Measurements from ENCODE around the gene ADD3.

Gene ADD3

GRCh38 chr10:109961174-109962001 lies 46.4 kb upstream of the ADD3 start (continued):
- TF ChIP-seq SETDB1 (IDR thresholded peaks at IDR 0.05; ENCODE audit: insufficient read length, low read length) = no peak
- peak; percentile 71 for TF ChIP-seq ZNF366 (tag by site-specific recombination; conservative IDR thresholded peaks at IDR 0.05)
- TF ChIP-seq ZNF670 (tag by site-specific recombination; IDR thresholded peaks at IDR 0.05; ENCODE audit: low read depth) = no peak
- TF ChIP-seq CTCF (tag by site-specific recombination; IDR thresholded peaks at IDR 0.05) = no peak
- TF ChIP-seq, protein P1, sequence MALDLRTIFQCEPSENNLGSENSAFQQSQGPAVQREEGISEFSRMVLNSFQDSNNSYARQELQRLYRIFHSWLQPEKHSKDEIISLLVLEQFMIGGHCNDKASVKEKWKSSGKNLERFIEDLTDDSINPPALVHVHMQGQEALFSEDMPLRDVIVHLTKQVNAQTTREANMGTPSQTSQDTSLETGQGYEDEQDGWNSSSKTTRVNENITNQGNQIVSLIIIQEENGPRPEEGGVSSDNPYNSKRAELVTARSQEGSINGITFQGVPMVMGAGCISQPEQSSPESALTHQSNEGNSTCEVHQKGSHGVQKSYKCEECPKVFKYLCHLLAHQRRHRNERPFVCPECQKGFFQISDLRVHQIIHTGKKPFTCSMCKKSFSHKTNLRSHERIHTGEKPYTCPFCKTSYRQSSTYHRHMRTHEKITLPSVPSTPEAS (tag by site-specific recombination; IDR thresholded peaks at IDR 0.05) = peak; percentile 84
- TF ChIP-seq ZBTB17 (tag by site-specific recombination; IDR thresholded peaks at IDR 0.05) = peak; percentile 69; the same call in 1 of the 2 replicates
- TF ChIP-seq ZNF292 (tag by site-specific recombination; IDR thresholded peaks at IDR 0.05; ENCODE audit: borderline replicate concordance, low read depth) = no peak
- TF ChIP-seq, protein P2, sequence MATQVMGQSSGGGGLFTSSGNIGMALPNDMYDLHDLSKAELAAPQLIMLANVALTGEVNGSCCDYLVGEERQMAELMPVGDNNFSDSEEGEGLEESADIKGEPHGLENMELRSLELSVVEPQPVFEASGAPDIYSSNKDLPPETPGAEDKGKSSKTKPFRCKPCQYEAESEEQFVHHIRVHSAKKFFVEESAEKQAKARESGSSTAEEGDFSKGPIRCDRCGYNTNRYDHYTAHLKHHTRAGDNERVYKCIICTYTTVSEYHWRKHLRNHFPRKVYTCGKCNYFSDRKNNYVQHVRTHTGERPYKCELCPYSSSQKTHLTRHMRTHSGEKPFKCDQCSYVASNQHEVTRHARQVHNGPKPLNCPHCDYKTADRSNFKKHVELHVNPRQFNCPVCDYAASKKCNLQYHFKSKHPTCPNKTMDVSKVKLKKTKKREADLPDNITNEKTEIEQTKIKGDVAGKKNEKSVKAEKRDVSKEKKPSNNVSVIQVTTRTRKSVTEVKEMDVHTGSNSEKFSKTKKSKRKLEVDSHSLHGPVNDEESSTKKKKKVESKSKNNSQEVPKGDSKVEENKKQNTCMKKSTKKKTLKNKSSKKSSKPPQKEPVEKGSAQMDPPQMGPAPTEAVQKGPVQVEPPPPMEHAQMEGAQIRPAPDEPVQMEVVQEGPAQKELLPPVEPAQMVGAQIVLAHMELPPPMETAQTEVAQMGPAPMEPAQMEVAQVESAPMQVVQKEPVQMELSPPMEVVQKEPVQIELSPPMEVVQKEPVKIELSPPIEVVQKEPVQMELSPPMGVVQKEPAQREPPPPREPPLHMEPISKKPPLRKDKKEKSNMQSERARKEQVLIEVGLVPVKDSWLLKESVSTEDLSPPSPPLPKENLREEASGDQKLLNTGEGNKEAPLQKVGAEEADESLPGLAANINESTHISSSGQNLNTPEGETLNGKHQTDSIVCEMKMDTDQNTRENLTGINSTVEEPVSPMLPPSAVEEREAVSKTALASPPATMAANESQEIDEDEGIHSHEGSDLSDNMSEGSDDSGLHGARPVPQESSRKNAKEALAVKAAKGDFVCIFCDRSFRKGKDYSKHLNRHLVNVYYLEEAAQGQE (tag by site-specific recombination; IDR thresholded peaks at IDR 0.05) = no peak
- peak; percentile 61; the same call in 1 of the 2 replicates for TF ChIP-seq ZNF501 (tag by site-specific recombination; IDR thresholded peaks at IDR 0.05)
- no peak for TF ChIP-seq ZNF514 (tag by site-specific recombination; IDR thresholded peaks at IDR 0.05)
- no peak for TF ChIP-seq TCF7L2 (IDR thresholded peaks at IDR 0.05; ENCODE audit: borderline replicate concordance, low read depth, low read length)
- no peak for TF ChIP-seq ZNF140 (tag by site-specific recombination; IDR thresholded peaks at IDR 0.05)
- TF ChIP-seq, protein P3, sequence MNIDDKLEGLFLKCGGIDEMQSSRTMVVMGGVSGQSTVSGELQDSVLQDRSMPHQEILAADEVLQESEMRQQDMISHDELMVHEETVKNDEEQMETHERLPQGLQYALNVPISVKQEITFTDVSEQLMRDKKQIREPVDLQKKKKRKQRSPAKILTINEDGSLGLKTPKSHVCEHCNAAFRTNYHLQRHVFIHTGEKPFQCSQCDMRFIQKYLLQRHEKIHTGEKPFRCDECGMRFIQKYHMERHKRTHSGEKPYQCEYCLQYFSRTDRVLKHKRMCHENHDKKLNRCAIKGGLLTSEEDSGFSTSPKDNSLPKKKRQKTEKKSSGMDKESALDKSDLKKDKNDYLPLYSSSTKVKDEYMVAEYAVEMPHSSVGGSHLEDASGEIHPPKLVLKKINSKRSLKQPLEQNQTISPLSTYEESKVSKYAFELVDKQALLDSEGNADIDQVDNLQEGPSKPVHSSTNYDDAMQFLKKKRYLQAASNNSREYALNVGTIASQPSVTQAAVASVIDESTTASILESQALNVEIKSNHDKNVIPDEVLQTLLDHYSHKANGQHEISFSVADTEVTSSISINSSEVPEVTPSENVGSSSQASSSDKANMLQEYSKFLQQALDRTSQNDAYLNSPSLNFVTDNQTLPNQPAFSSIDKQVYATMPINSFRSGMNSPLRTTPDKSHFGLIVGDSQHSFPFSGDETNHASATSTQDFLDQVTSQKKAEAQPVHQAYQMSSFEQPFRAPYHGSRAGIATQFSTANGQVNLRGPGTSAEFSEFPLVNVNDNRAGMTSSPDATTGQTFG (tag by site-specific recombination; IDR thresholded peaks at IDR 0.05; ENCODE audit: borderline replicate concordance) = no peak
- TF ChIP-seq ZNF843 (tag by site-specific recombination; IDR thresholded peaks at IDR 0.05) = peak; percentile 93
- TF ChIP-seq ZNF623 (tag by site-specific recombination; IDR thresholded peaks at IDR 0.05) = no peak
- no peak for TF ChIP-seq ZBTB26 (tag by site-specific recombination; optimal IDR thresholded peaks at IDR 0.05)
- no peak for TF ChIP-seq MYNN (tag by site-specific recombination; IDR thresholded peaks at IDR 0.05; ENCODE audit: borderline replicate concordance)
- no peak for TF ChIP-seq ZNF571 (tag by site-specific recombination; IDR thresholded peaks at IDR 0.05)
- TF ChIP-seq ZNF548 (tag by site-specific recombination; IDR thresholded peaks at IDR 0.05) = no peak
- no peak for TF ChIP-seq ZNF138 (tag by site-specific recombination; IDR thresholded peaks at IDR 0.05; ENCODE audit: borderline replicate concordance)
- TF ChIP-seq IKZF3 (tag by site-specific recombination; IDR thresholded peaks at IDR 0.05) = peak; percentile 93
- no peak for TF ChIP-seq KLF9 (tag by site-specific recombination; IDR thresholded peaks at IDR 0.05; ENCODE audit: low read depth)
- TF ChIP-seq ZNF426 (tag by site-specific recombination; IDR thresholded peaks at IDR 0.05) = no peak
- TF ChIP-seq ZNF677 (tag by site-specific recombination; IDR thresholded peaks at IDR 0.05) = no peak
- TF ChIP-seq ZBTB48 (tag by site-specific recombination; IDR thresholded peaks at IDR 0.05) = no peak
- no peak for TF ChIP-seq ZNF658 (tag by site-specific recombination; IDR thresholded peaks at IDR 0.05)
- TF ChIP-seq KLF16 (tag by site-specific recombination; IDR thresholded peaks at IDR 0.05) = no peak
- TF ChIP-seq ZNF560 (tag by site-specific recombination; IDR thresholded peaks at IDR 0.05; ENCODE audit: borderline replicate concordance) = no peak
- no peak for TF ChIP-seq ZNF596 (tag by site-specific recombination; IDR thresholded peaks at IDR 0.05)
- TF ChIP-seq ZNF791 (tag by site-specific recombination; IDR thresholded peaks at IDR 0.05) = no peak
- TF ChIP-seq ZNF768 (tag by site-specific recombination; IDR thresholded peaks at IDR 0.05) = no peak

Data from HEK293 (cell line).